Large intestine (tissue), 3 donors: ENCODE results near the gene SLC28A1. TPM values are rescaled to one million over a fixed set of nuclear protein-coding genes. Genes with fewer than 3 reads are reported as not detected.
"Not testable (repeated sequence)": the region's sequence is repeated elsewhere in the genome, so short reads cannot be mapped to it uniquely, and the experiment has no call there.

Experiments
- DNase-seq, 2 donors: peaks; one replicate each; pipeline versions ENCODE4 v3.0.0 to v3.0.0-alpha.2; 2013
- H3K27ac ChIP-seq: one replicate; pipeline ENCODE4 v1.5.1; 2013; ENCODE audit warnings: low read length
- H3K27me3 ChIP-seq: 2 replicates; pipeline ENCODE4 v1.6.1; 2013; ENCODE audit warnings: low read length; ENCODE audit not compliant: control insufficient read depth, insufficient read depth
- H3K36me3 ChIP-seq: 2 replicates; pipeline ENCODE4 v1.6.1; 2013; ENCODE audit warnings: low read length; ENCODE audit not compliant: control insufficient read depth, insufficient read depth
- H3K4me1 ChIP-seq: one replicate; pipeline ENCODE4 v1.6.1; 2013; ENCODE audit warnings: low read length; ENCODE audit not compliant: control insufficient read depth, insufficient read depth
- H3K4me3 ChIP-seq: one replicate; pipeline ENCODE4 v1.5.1; 2013; ENCODE audit warnings: low read length
- H3K9me3 ChIP-seq: one replicate; pipeline ENCODE4 v1.6.1; 2013; ENCODE audit warnings: mild to moderate bottlenecking, low read depth, low read length, moderate library complexity; ENCODE audit not compliant: control insufficient read depth
- WGBS: methylation state at CpG from one replicate; pipeline ENCODE4 v1.1.5; 2013; ENCODE audit warnings: low lambda C conversion rate; ENCODE audit not compliant: insufficient coverage; 5-methylcytosine and 5-hydroxymethylcytosine counted together
- polyA plus RNA-seq: library from polyadenylated mRNA; unstranded; fragments of 120-200 nt; gene quantifications from one replicate; pipeline ENCODE4 v1.2.1, GENCODE V29; 2013

SLC28A1 gene
- polyA plus RNA-seq, 1 donor = 33.1 TPM

DNA sequence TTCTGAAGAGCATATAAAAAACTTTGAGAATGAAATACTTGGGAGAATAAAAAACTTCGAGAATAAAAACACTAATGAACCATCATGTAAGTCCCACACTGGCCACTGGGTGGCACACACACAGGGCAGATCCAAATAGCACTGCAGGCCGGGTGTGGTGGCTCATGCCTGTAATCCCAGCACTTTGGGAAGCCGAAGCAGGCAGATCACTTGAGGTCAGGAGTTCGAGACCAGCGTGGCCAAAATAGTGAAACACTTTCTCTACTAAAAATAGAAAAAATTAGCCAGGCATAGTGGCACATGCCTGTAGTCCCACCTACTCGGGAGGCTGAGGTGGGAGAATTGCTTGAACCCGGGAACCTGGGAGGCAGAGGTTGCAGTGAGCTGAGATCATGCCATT is 38.8 kb upstream of the SLC28A1 start:
- no CpG with 5 or more reads among the region's 7 CpGs for WGBS

DNA sequence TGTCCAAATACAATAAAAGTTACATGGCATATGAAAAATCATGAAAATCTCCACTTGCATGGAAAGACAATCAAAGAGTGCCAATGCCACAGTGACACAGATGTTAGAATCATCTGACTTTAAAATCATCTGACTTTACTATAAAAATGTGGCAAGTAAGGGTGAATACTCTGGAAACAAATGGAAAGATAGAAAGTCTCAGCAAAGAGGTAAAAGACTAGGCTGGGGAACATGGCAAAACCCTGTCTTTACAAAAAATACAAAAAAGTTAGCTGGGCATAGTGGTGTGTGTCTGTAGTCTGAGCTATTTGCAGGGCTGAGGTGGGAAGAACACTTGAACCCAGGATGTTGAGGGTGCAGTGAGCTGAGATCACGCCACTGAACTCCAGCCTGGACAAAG is 38.2 kb upstream of the SLC28A1 start:
- H3K4me3 ChIP-seq = no peak overlapping the region
- no peaks in the 10 kb centered on the region for H3K27me3 ChIP-seq
- H3K27ac ChIP-seq = no peak overlapping the region
- no peak for DNase-seq
- no peaks in the 10 kb centered on the region for H3K36me3 ChIP-seq
- H3K4me1 ChIP-seq = peaks cover 6% of the 10 kb centered on the region
- H3K9me3 ChIP-seq = peaks cover 5% of the 10 kb centered on the region
- no CpG with 5 or more reads among the region's 1 CpG for WGBS

More for the DNA sequence above, 38.8 kb upstream of the SLC28A1 start:
- peaks cover 10% of the 10 kb centered on the region for H3K4me1 ChIP-seq
- H3K4me3 ChIP-seq, DNase-seq, H3K9me3 ChIP-seq, H3K27me3 ChIP-seq, H3K36me3 ChIP-seq: not testable (repeated sequence)
- peak overlapping the region; percentile 8 for H3K27ac ChIP-seq

GRCh38 chr15:84847382-84847781 is 37.1 kb upstream of the SLC28A1 start:
- Histone ChIP-seq H3K9me3 (peaks cover 5% of the 10 kb centered on the region), H3K4me1 (peaks cover 6% of the 10 kb centered on the region), H3K4me3 (no peak overlapping the region), H3K36me3 (no peaks in the 10 kb centered on the region), H3K27me3 (no peaks in the 10 kb centered on the region), H3K27ac (no peak overlapping the region)
- DNase-seq = no peak

DNA sequence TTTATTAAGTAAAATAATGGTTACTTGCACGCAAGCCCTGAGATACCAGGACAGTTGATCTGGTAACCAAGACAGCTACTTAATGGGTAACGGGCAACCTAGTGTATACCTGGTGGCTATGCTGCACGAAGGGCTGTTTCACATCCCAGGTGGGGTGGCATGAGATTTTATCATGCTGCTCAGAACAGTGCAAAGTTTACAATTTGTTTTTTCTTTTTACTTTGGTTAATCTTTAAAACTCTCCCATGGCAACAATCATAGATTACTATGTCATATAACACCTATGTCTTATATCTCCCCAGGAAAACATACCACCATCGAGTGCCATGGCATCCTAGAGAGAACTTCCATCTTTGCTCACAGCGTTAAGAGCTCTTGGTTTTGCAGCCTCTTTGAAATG is 32.2 kb upstream of the SLC28A1 start:
- H3K27me3 ChIP-seq = no peaks in the 10 kb centered on the region
- no peak overlapping the region for H3K27ac ChIP-seq
- H3K4me1 ChIP-seq = no peaks in the 10 kb centered on the region
- H3K4me3 ChIP-seq = no peak overlapping the region
- 25% methylated on average over 2 of the region's 5 CpGs for WGBS
- H3K9me3 ChIP-seq = peaks cover 1% of the 10 kb centered on the region
- no peak for DNase-seq
- H3K36me3 ChIP-seq = peaks cover 9% of the 10 kb centered on the region

DNA sequence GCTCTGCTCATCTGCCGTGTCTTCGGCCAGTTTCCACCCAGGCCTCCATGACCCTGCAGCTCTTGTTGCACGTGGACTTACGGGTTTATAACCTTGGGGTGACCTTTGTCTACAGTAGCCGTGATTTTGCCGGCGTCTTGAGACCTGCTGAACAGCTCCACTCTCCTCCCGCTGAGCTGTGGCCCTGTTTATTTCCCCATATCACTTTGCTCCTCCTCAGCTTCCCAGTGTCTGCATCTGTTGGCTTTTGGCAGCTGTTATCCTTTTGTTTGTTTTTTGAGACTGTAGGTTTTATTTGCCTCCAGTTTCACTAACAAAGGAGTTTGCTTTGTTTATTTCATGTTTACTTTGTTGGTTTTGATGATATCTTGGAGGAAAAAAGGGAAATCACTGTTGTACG is 29.3 kb upstream of the SLC28A1 start:
- H3K4me1 ChIP-seq = no peaks in the 10 kb centered on the region
- WGBS = no CpG with 5 or more reads among the region's 9 CpGs
- no peaks in the 10 kb centered on the region for H3K27me3 ChIP-seq
- H3K27ac ChIP-seq = no peak overlapping the region
- no peaks in the 10 kb centered on the region for H3K9me3 ChIP-seq
- peaks cover 24% of the 10 kb centered on the region for H3K36me3 ChIP-seq
- peak in 1 of 2 donors; percentile 15 for DNase-seq
- no peak overlapping the region for H3K4me3 ChIP-seq

GRCh38 chr15:84855765-84856164 is 28.7 kb upstream of the SLC28A1 start:
- no peak overlapping the region for H3K4me3 ChIP-seq
- H3K36me3 ChIP-seq = peaks cover 27% of the 10 kb centered on the region
- H3K4me1 ChIP-seq = no peaks in the 10 kb centered on the region
- no peak for DNase-seq
- H3K9me3 ChIP-seq = no peaks in the 10 kb centered on the region
- no peak overlapping the region for H3K27ac ChIP-seq
- H3K27me3 ChIP-seq = no peaks in the 10 kb centered on the region

GRCh38 chr15:84856731-84857417 is 27.6 kb upstream of the SLC28A1 start:
- no peak for DNase-seq
- no CpG with 5 or more reads among the region's 16 CpGs for WGBS
- Histone ChIP-seq H3K4me3 (no peak overlapping the region), H3K27ac (no peak overlapping the region), H3K9me3 (no peaks in the 10 kb centered on the region), H3K4me1 (no peaks in the 10 kb centered on the region), H3K27me3 (no peaks in the 10 kb centered on the region), H3K36me3 (peaks cover 27% of the 10 kb centered on the region)

- Histone ChIP-seq H3K36me3 (peaks cover 27% of the 10 kb centered on the region), H3K9me3 (no peaks in the 10 kb centered on the region), H3K27ac (no peak overlapping the region), H3K27me3 (no peaks in the 10 kb centered on the region), H3K4me1 (no peaks in the 10 kb centered on the region), H3K4me3 (no peak overlapping the region)
- DNase-seq = no peak
- no CpG with 5 or more reads among the region's 15 CpGs for WGBS
Observed at GRCh38 chr15:84857418-84858004, 27.0 kb upstream of the SLC28A1 start.

- DNase-seq = no peak
- Histone ChIP-seq H3K27me3 (no peaks in the 10 kb centered on the region), H3K9me3 (no peaks in the 10 kb centered on the region), H3K4me1 (no peaks in the 10 kb centered on the region), H3K36me3 (peaks cover 32% of the 10 kb centered on the region), H3K27ac (no peak overlapping the region), H3K4me3 (no peak overlapping the region)
- no CpG with 5 or more reads among the region's 11 CpGs for WGBS
Observed at GRCh38 chr15:84858231-84858630, 26.2 kb upstream of the SLC28A1 start.

- H3K4me1 ChIP-seq = no peaks in the 10 kb centered on the region
- no peak overlapping the region for H3K4me3 ChIP-seq
- no peak overlapping the region for H3K27ac ChIP-seq
- WGBS = no CpG with 5 or more reads among the region's 8 CpGs
- no peaks in the 10 kb centered on the region for H3K9me3 ChIP-seq
- no peak for DNase-seq
- no peaks in the 10 kb centered on the region for H3K27me3 ChIP-seq
- peaks cover 36% of the 10 kb centered on the region for H3K36me3 ChIP-seq
Observed at GRCh38 chr15:84859144-84859543, 25.3 kb upstream of the SLC28A1 start.

GRCh38 chr15:84859651-84860050 is 24.8 kb upstream of the SLC28A1 start:
- DNase-seq = no peak
- no peaks in the 10 kb centered on the region for H3K27me3 ChIP-seq
- WGBS = no CpG with 5 or more reads among the region's 15 CpGs
- peaks cover 36% of the 10 kb centered on the region for H3K36me3 ChIP-seq
- H3K4me1 ChIP-seq = no peaks in the 10 kb centered on the region
- no peak overlapping the region for H3K4me3 ChIP-seq
- no peak overlapping the region for H3K27ac ChIP-seq
- H3K9me3 ChIP-seq = no peaks in the 10 kb centered on the region
